Left ventricle myocardium superior (tissue), 1 donor: ENCODE data around the gene SHISAL1. TPM values are rescaled to one million over a fixed set of nuclear protein-coding genes. Genes with fewer than 3 reads are reported as not detected.
"Not testable (repeated sequence)": the region's sequence is repeated elsewhere in the genome, so short reads cannot be mapped to it uniquely, and the experiment has no call there.

Experiments used
- ATAC-seq: fragments of 200-7000 bp; cut with Tn5 transposase; one replicate; pipeline ENCODE4 v1.9.1; 2020; ENCODE audit warnings: mild to moderate bottlenecking, moderate library complexity
- DNase-seq: peaks from one replicate; pipeline ENCODE4 v3.0.0-alpha.2; 2020
- intact Hi-C: fragments of 100-400 bp; cut with micrococcal nuclease; formaldehyde crosslinking; loops from one replicate; pipeline ENCODE4 v1.11.0; 2022
- total RNA-seq: library from RNA; stranded (reverse); fragmentation: NEBNext Ultra II Directional; extraction: Animal tissue kit (Norgen Biotek cat#: 25700); gene quantifications from one replicate; pipeline ENCODE4 v1.2.1, GENCODE V29; 2021
- donor health status: DM: no; HTN: yes; CAD: no; lungs with severe emphysema.

The SHISAL1 gene
- total RNA-seq, 1 donor from 2014 or later: 0.55 TPM

DNA sequence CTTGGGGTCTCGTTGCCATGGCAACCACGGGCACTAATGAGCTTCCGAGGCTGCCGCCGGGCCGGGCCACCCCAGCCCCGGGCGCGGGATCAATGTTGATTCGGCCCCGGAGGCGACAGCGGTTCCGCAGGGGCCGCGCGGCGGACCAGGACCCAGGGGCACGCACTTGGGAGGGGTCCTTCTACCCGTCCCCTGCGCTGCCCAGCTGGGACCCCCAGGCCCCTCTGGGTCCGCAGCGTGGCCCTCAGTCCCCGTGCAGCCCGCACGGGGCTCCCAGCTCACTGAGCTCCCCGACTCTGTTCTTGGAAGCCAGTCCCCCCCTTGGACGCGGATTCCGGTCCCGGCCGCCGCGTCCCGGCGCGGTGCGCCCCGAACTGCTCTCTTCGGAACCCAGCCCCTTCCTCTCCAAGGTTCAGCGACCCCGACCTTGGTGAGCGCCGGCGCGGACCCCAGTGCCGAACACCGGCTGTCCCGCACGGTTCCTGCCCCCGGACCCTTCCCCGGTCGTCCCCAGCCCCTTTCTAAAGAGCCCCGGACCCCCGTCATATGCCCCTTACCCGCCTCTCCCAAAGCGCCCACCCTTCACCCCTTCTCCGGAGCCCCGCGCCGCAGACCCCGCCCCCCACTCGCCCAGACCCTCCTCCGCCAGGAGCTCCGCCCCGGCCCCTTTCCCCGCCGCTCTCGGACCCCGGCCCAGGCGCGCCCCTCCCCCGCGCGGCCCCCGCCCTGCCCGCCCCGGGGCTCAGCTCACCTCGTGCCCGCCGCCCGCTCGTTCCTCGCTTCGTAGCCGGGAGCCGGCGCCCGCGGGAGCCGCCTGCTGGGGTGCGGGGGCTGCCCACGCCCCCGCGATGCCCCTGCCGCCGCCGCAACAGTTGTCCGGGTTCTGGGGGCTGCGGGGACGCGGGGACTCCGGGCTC, 18.3 kb upstream of the SHISAL1 start:
- intact Hi-C loops: no loop called here
- no peak for DNase-seq
- ATAC-seq: no peak

DNA sequence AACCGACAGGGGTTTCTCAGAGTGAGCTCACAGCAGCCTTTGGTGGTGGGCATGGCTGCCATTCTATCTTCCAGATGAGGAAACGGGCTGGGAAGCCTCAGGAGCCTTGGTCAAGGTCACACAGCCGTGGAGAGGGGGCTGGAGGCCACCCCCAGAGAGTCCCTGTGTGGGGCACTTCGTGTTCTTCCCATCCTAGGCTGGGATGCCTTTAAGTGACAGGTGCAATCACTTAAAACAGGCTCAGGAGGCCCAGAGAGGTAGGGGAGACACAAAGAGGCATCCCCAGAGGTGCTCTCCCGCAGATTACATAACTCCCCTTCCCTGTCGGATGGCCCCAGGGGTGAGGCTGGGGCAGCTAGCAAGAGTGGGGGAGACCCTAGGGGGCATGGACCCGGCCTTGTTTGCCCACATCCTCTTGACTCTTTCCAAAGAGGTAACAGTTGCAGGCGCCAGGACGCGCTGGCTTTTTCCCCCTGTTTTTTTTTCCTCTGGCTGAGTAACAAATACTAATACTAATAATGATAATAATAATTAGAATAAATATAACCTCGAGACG, 17.5 kb upstream of the SHISAL1 start:
- no peak for ATAC-seq
- intact Hi-C loops: no loop called here

DNA sequence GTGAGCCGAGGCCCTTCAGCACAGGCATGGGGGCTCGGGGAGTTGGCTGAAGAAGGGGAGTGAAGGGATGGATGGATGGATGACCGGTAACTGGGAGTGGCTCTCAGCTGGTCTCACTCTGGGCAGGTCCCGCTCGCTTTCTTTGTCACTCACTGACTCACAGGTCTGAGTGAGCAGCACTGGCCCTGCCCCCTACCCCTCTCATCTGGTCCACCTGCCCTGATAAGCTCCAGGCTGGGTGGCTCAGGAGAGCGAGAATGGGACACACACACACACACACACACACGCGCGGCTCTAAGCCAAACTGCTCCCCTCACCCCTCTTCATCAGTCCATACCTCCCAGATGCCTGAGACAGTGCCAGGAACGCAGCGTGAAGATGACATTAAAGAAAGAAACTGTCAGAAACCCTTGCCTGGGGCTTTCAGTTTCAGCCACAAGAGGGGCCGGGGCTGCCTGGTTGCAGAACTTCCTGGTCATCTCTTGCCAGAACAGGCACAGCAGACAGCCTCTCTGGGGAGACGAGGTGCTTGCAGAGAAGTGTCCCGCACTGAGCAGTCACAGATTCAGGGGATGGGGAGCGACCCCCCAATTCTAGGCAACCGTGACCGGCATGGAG, 16.5 kb upstream of the SHISAL1 start:
- ATAC-seq (no peak), DNase-seq (no peak)
- intact Hi-C loops: no loop called here

More for the DNA sequence above, 17.5 kb upstream of the SHISAL1 start:
- DNase-seq: no peak

DNA sequence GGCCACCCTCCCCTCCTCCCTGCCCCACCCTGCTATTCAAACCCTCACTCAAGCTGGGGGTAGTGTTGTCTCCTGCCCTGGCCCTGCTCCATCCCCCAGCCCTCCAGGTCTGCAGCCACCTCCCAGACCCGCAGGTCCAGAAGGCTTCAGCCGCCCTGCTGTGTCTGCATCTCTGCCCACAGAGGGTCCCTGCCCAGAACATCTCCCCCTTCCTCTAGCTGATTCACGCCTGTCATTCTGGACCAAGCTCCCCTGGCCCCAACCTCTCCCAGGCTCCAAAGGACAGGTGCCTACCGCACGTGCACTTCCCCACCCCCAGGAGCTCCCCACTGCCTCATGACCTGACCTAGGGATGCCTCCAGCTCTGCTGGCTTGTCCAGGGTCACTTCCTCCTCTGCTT, 16.0 kb upstream of the SHISAL1 start:
- intact Hi-C loops: no loop called here
- DNase-seq (no peak), ATAC-seq (no peak)

DNA sequence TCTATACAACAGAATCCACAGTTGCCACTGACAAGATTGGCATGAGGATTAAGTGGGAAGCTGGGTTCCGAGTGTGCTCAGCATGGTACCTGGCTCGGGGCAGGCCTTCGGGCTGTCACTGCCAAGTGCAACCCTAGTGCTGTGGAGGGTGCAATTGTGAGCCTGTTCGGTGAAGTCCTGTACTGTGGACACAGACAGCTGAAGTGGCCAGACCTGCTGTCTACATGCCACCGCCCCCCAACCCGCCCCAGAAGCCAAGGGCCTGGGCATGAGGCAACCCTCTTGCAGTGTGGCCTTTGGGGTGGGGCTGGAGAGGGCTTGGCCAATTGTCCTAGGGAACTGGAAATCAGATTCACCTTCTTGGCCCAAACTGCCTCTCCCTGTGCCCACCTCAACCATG, 15.6 kb upstream of the SHISAL1 start:
- intact Hi-C loops: no loop called here
- ATAC-seq (no peak), DNase-seq (no peak)

DNA sequence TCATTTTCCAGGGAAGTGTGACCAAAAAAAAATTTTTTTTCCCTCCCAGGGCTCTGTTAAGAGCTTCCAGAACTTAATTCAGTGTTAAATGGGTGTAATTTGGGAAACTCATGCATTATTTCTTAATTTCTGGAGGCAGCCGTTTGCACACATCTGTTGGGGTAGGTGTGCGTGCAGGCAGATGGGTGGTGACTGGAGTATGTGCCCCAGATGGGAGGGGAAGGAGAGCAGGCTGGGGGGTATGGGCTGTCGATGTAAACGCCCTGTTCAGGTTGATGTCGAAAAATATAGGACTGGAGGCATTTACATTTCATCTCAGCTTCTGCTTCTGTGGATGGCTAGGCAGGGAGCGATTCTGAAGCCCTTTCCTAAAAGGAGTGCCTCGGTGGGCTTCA, 13.7 kb upstream of the SHISAL1 start:
- DNase-seq: no peak
- intact Hi-C loops: no loop called here
- no peak for ATAC-seq

DNA sequence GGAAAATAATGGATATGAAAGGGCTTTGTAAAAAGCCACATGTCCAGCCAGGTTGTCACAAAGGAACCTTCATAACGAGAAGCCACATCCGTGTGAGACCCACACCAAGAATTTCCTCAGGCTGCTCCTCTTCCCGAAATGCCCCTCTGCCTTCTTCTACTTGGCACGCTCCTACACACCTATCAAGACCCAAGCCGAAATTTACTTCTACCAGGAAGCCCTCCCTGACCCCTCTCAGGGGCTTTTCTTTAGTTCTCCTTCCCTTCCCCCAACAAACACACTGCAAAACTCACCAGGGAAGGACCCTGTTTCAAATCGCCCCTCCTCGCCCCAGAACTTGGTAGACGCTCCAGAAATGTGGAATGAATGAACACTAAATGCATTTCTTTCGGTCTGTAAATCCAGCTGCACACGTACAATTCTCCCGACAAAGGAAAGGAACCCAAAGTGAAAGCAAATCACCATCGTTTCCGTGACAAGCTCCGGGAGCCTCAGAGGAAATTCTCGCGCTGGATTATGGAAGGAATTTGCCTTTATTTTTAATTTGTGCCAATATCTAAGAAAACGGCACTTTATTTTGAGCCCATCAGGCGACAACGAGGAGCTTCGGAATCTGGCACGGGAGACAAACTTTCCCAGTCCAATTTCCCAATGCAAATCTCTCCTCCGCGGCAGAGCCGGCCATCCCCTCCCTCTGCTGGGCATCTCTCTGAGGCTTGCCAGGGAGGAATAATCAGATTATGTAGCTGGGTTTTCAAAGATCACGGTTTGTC, 13.2 kb upstream of the SHISAL1 start:
- peak; percentile 31 for ATAC-seq
- no peak for DNase-seq
- intact Hi-C loops: no loop called here

DNA sequence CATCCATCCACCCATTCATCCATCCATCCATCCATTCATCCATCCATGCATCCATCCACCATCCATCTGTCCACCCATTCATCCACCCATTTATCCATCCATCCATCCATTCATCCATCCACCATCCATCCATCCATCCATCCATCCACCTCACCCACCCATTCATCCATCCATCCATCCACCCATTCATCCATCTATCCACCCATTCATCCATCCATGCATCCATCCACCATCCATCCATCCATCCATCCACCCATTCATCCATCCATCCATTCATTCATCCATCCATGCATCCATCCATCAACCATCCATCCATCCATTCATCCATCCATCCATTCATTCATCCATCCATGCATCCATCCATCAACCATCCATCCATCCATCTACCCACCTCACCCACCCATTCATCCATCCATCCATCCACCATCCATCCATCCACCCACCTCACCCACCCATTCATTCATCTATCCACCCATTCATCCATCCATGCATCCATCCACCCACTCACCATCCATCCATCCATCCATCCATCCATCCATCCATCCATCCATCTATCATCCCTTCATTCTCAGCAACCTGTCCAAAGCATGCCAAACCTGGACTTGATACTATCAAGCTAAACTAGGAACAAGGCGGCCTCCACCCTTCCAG, 10.5 kb upstream of the SHISAL1 start:
- intact Hi-C loops, DNase-seq, ATAC-seq: not testable (repeated sequence)

DNA sequence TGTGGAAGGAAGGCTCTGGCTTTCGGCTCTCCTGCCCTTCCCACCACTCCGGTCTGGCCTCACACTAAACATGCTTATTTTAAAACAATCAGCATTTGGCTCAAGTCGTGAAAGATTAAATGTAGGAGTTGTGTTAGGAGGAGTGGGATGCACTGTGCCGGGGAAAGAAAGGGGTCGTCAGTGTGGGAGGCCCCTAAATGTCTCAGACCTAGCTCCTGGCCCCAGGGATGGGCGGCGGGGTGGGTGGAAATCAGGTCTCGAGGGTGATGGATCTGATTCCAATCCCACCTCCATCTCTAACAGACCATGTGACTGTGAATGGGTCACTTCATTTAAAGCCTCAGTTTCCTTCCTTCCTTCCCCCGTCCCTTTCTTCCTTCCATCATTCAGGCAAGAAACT, 6.9 kb upstream of the SHISAL1 start:
- ATAC-seq (no peak), DNase-seq (no peak)
- intact Hi-C loops: no loop called here

DNA sequence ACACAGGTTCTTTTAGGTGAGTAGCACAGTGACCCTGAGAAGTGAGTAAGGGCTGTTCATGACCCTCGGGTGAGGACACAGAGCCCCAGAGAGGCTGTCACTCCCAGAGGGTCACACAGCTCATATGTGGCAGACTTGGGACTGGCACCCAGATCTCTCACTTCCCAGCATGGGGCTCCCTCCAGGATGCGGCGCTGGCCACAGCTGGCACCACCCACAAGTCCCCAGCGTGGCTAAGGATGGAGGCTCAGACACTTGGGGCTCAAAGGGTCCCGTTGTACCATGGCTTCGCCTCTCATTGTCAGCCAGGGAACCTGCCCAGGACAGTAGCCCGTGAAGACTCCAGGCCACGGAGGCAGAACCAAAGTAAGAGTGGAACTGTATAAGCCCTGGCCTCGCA, 6.0 kb upstream of the SHISAL1 start:
- no peak for ATAC-seq
- DNase-seq: no peak
- intact Hi-C loops: no loop called here

DNA sequence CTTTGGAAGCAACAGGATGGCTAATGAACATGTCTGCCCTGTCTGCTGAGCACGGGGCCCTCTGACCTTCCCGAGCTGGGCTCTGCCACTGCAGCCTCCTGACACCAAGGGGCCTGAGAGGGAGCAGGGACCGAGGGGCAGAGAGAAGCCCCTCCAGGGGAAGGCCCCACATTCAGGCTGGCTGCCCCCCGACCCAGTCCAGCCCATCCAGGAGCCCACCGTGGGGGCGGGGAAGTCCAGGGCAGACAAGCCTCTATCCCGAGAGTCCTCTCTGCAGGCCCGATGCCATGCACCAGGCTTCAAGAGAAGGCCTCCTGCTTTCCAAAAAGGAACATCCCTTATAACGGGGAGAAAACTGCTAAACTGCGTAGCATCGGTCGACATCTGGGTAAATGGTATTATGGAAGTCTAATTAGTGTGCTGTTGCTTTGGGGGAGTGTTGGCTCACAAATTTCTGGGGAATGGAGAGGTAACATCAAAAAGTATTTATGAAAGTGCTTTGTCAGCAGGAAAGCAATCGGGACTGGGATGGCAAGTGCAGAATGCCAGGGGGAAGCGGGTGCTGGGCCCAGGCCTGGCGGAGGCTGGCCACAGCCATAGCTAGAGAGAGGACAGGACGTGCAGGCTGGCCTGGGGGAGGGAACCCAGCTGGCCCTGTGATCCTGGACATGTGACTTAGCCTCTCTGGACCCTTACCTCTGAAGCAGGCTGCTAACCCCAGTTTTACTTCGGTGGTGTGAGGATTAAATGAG, 5.3 kb upstream of the SHISAL1 start:
- no peak for ATAC-seq
- intact Hi-C loops: no loop called here
- DNase-seq: peak; percentile 14

DNA sequence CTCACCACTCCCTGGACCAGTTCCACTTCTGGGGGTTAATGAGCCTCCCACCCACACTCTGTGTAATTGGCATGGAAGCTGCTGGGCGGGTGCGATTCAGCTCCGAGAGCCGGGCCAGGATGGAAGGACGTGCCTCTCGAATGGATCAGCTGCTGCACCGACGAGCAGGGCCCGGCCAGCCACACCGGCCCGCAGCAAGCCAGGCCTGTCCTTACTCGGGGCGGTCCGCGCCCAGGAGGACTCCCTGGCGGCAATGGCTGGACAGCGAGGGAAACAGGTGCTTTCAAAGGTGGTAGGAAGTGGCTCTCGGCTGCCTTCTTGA, 4.3 kb upstream of the SHISAL1 start:
- no peak for DNase-seq
- intact Hi-C loops: no loop called here
- no peak for ATAC-seq

DNA sequence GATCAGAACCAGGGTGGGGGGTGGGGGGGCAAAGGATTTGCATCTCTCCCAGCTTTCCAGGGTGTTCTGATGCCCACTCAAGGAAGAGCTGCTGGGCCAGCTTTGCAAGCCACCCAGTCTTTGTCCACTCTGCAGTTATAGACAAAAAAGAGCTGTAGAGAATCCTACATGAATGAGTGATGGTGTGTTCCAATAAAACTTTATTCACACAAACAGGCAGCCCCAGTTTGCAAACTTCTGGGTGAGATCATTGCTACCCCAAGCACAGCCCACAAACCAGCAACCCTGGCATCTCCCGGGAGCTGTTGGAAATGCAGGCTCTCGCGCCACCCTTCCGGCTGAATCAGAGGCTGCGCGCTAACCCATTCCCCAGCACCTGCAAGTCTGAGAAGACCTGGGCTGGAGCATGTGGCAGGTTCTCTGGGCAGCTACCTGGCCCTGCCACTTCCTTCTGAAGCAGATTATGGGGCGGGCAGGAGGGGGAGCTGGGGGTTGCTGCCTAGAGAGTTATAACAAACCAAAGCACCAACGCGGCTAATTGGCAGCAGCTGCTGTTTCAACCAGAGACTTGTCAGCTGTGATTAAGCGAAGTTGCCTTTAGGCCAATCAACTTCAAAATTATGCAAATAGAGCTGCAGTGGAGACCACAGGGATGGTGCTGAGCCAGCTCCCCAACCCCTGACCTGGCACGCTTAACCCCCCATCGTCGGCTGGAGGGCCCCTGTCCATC, 3.8 kb upstream of the SHISAL1 start:
- no peak for ATAC-seq
- no peak for DNase-seq
- intact Hi-C loops: no loop called here

DNA sequence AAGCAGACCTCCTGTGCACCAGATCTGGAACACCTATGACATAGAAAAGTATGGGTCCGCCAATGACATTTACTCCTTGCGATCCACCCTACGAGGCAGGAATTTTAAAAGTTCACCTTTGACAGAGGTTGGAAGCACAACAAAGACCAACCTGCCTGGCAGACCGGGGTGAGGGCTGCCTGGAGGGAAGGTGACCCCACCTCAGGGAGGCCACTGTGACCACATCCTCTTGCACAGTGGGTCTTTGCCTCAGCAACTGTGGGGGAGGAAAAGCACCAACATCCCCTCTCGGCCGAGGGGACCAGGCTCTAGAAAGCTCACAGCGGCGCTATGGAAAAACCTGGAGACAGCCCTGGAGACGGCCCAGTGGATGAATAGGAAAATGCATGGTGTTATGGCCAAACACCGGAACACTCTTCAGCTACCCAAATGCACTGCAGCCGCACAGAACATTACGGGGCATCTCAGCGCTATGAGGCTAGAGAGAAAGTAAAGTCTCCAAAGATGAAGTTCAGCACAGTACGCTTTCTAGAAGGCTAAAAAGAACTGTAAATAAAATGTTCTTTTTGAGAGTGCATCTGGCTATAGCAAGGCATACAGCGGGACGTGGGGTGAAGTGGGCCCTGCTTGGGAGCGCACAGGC, 1.8 kb upstream of the SHISAL1 start:
- no peak for DNase-seq
- intact Hi-C loops: no loop called here
- ATAC-seq: no peak

DNA sequence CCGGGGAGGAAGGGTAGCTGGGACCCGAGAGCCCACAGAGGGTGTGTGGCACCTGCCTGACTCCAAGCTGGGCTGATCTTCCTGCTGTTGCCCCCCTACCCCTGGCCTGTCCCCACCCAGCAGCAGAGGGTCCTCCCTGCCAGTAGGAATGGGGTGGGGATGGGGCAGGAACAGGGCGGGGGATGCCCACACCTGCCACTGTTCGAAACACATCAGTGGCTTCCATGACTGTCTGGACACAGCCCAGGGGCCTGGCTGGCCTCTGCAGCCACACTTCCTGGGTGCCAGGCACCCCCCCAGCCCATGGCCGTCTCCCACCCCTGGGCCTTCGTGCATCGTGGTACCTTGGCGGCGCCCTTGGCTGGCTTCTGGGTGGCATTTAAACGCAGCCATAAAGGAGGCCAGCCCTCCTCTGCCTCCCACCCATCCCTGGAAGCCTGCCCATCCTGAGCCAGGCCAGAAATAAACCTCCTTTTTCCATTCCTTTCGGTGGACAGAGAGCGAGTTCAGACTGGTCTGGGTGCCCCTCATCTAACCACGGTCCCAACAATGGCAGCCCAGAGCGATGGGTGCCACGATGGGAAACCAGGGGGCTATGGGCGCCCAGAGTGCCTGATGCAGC, 745 bp upstream of the SHISAL1 start:
- DNase-seq (peak; percentile 12), ATAC-seq (no peak)
- intact Hi-C loops: no loop called here

DNA sequence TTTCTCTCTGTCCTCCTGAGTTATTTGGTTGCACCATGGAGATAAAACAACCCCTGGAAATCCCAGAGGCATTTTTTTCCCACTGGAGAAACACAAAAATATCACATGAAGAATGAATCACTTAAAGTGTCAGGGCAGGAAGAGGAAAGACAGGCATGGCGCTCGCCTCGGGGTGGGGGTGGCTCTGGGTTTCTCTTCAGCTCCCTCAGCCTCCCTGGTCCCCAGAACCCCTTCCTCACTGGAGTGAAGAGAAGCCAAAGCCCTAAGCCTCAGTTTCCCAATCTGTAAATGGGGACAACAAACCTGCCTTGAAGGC, 938 bp downstream of the SHISAL1 start:
- no peak for DNase-seq
- no peak for ATAC-seq
- intact Hi-C loops: no loop called here

DNA sequence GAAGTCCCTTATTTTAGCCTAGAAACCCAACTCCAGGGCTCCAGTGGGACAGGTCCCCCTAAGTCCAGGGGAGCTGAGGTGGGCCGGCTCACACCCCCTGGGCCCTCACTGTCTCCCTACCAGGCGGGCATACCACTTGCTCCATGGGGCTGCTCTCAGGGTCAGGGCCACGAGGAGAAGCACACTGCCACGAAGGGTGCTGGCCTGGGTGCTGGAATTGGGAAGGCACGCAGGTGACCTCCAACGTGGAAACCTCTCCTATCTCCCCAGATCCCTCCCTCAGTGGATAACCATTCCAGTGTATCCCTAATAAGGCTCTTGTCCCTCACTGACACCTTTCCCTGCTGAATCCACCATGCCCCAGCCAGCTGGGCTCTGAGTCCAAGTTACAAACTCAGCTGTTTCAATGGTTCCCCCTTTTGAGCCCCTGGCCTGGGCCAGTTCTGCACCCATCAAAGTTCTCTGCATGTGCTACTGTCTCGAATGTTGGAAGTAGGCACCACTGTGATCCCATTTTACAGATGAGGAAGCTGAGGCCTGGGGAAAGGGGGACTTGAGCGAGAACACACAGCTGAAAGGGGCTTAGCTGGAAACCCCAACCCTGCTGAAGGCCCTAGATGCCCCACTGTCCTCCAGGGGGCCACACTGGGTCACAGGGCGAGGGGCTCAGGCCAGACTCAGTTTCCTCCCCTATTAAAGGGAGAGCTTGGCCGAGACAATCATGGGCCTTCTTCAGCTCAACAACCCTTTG, 1.5 kb downstream of the SHISAL1 start:
- intact Hi-C loops: no loop called here
- ATAC-seq: no peak
- DNase-seq: peak; percentile 9
